ENCODE results near the gene NAA38. TPM values are rescaled to one million over a fixed set of nuclear protein-coding genes. Genes with fewer than 3 reads are reported as not detected.

Gene NAA38
- polyA plus RNA-seq, 3 donors, result 69.0 to 191 (median 132) TPM

- 69 to 83% (median 76%) methylated on average over 14 to 15 of the region's 15 CpGs for WGBS, 3 donors
- H3K27ac ChIP-seq (ENCODE audit: low read depth, low read length), result no peak overlapping the region
These were observed 11.8 kb downstream of the NAA38 start for GRCh38 chr17:7845359-7846062.

GRCh38 chr17:7844292-7845154, 12.8 kb downstream of the NAA38 start:
- WGBS, 3 donors, result 0% methylated on average over 68 to 71 of the region's 71 CpGs
- peak overlapping the region; percentile 99 for H3K27ac ChIP-seq (ENCODE audit: low read depth, low read length)

GRCh38 chr17:7843536-7844291, 13.6 kb downstream of the NAA38 start:
- WGBS, 3 donors, result 0 to 1% (median 1%) methylated on average over 55 to 60 of the region's 61 CpGs

GRCh38 chr17:7843257-7843535, 14.2 kb downstream of the NAA38 start:
- 0% methylated on average over 17 of the region's 17 CpGs for WGBS, 3 donors
- H3K27ac ChIP-seq (ENCODE audit: low read depth, low read length), result peak overlapping the region; percentile 97

More at GRCh38 chr17:7843536-7844291, 13.6 kb downstream of the NAA38 start:
- H3K27ac ChIP-seq (ENCODE audit: low read depth, low read length), result peak overlapping the region; percentile 99

- WGBS, 3 donors, result 0 to 1% (median 1%) methylated on average over 45 to 47 of the region's 47 CpGs
- peak overlapping the region; percentile 97 for H3K27ac ChIP-seq (ENCODE audit: low read depth, low read length)
These were observed 14.7 kb downstream of the NAA38 start for GRCh38 chr17:7842380-7843256.

GRCh38 chr17:7841915-7842379, 15.4 kb downstream of the NAA38 start:
- 0 to 1% (median 0%) methylated on average over 41 to 46 of the region's 46 CpGs for WGBS, 3 donors
- peak overlapping the region; percentile 97 for H3K27ac ChIP-seq (ENCODE audit: low read depth, low read length)

- peak overlapping the region; percentile 97 for H3K27ac ChIP-seq (ENCODE audit: low read depth, low read length)
- 2 to 9% (median 5%) methylated on average over 24 to 34 of the region's 34 CpGs for WGBS, 3 donors
These were observed 15.9 kb downstream of the NAA38 start for GRCh38 chr17:7841396-7841914.

GRCh38 chr17:7840875-7841274, 16.5 kb downstream of the NAA38 start:
- no peak overlapping the region for H3K27ac ChIP-seq (ENCODE audit: low read depth, low read length)
- 50 to 86% (median 74%) methylated on average over 1 of the region's 1 CpG for WGBS, 3 donors

- WGBS, 3 donors, result 24 to 69% (median 41%) methylated on average over 1 of the region's 1 CpG
- H3K27ac ChIP-seq (ENCODE audit: low read depth, low read length), result no peak overlapping the region
These were observed 16.9 kb downstream of the NAA38 start for GRCh38 chr17:7840441-7840840.

- 49 to 55% (median 52%) methylated on average over 2 of the region's 2 CpGs for WGBS, 3 donors
- H3K27ac ChIP-seq (ENCODE audit: low read depth, low read length), result no peak overlapping the region
These were observed 17.5 kb downstream of the NAA38 start for GRCh38 chr17:7839876-7840261.

- peak overlapping the region; percentile 57 for H3K27ac ChIP-seq (ENCODE audit: low read depth, low read length)
- WGBS, 3 donors, result 53 to 59% (median 56%) methylated on average over 6 of the region's 6 CpGs
These were observed 18.0 kb downstream of the NAA38 start for GRCh38 chr17:7839190-7839875.

GRCh38 chr17:7838090-7839075, 19.0 kb downstream of the NAA38 start:
- peak overlapping the region; percentile 57 for H3K27ac ChIP-seq (ENCODE audit: low read depth, low read length)
- WGBS, 3 donors, result 14 to 19% (median 18%) methylated on average over 8 to 10 of the region's 12 CpGs

GRCh38 chr17:7837408-7838088, 19.8 kb downstream of the NAA38 start:
- peak overlapping the region; percentile 0 for H3K27ac ChIP-seq (ENCODE audit: low read depth, low read length)
- 5 to 16% (median 12%) methylated on average over 8 of the region's 8 CpGs for WGBS, 3 donors

GRCh38 chr17:7836596-7837407, 20.6 kb downstream of the NAA38 start:
- WGBS, 3 donors, result 2 to 3% (median 3%) methylated on average over 19 of the region's 19 CpGs

More at GRCh38 chr17:7836596-7837407, 20.6 kb downstream of the NAA38 start:
- H3K27ac ChIP-seq (ENCODE audit: low read depth, low read length), result peak overlapping the region; percentile 76
